Measurements from ENCODE around the gene TSEN15. TPM values are rescaled to one million over a fixed set of nuclear protein-coding genes. Genes with fewer than 3 reads are reported as not detected.

The TSEN15 gene
- total and polyA plus RNA-seq, 2 of the 8 experiments (the other 6 are each of a cell fraction or from before 2014, with no cell fraction given): 23.4 to 31.4 TPM

- H3K79me2 ChIP-seq (ENCODE audit: control insufficient read depth in 1 of 2, insufficient read depth in 2 of 2, low read length in 2 of 2): no peaks in the 10 kb centered on the region
- no peak overlapping the region for H3K4me2 ChIP-seq (ENCODE audit: insufficient read depth in 1 of 2, low read depth in 2 of 2, low read length in 2 of 2)
- H2BK5ac ChIP-seq (ENCODE audit: low read depth, low read length): no peak overlapping the region
- no peak overlapping the region for H3K23ac ChIP-seq (ENCODE audit: insufficient read length)
- DNase-seq (ENCODE audit: low read depth in 1 of 2, low spot score in 2 of 2) (no peak), FAIRE-seq (no peak)
- H3K4me3 ChIP-seq (ENCODE audit: extremely low read depth in 1 of 4, insufficient read depth in 2 of 4, low read depth in 3 of 4, low read length in 4 of 4): no peak overlapping the region
- peaks cover 4 to 12% (median 6%) of the 10 kb centered on the region in 4 experiments for H3K4me1 ChIP-seq (replicated peaks in 1 of 4; ENCODE audit: control insufficient read depth in 3 of 4, insufficient read depth in 4 of 4, low read length in 3 of 4)
- H2BK20ac ChIP-seq (ENCODE audit: low read length): no peak overlapping the region
- no peak overlapping the region for H3K14ac ChIP-seq (ENCODE audit: insufficient read length)
- WGBS, 2 experiments (ENCODE audit: extremely low coverage in 1 of 2, insufficient coverage in 1 of 2, insufficient read length in 1 of 2, insufficient replicate concordance in 2 of 2, low coverage in 1 of 2, low lambda C conversion rate in 2 of 2, missing lambda C conversion rate in 1 of 2): 91% methylated on average over 8 of the region's 8 CpGs; no CpG with 5 or more reads in 1 of the 2 experiments
- no peak overlapping the region for H4K5ac ChIP-seq (ENCODE audit: insufficient read length, low read depth, low read length)
- no peaks in the 10 kb centered on the region for H3K36me3 ChIP-seq (ENCODE audit: control insufficient read depth in 2 of 4, insufficient read depth in 4 of 4, low read length in 3 of 4)
- peaks cover 3% of the 10 kb centered on the region; the same call in 1 of the 2 replicates for H3K23me2 ChIP-seq (ENCODE audit: low read depth, low read length)
- peaks cover 5 to 18% (median 17%) of the 10 kb centered on the region in 4 experiments for H3K27me3 ChIP-seq (replicated peaks in 1 of 4; ENCODE audit: control insufficient read depth in 3 of 4, extremely low read depth in 1 of 4, insufficient read depth in 3 of 4, low read length in 3 of 4)
- peaks cover 0 to 2% of the 10 kb centered on the region in 2 experiments for H4K20me1 ChIP-seq (replicated peaks in 1 of 2; ENCODE audit: control insufficient read depth in 1 of 2, insufficient read depth in 2 of 2, low read length in 2 of 2)
- no peak overlapping the region for H3K9ac ChIP-seq (replicated peaks in 1 of 4; ENCODE audit: extremely low read depth in 1 of 4, low read depth in 3 of 4, low read length in 3 of 4)
- no peak for TF ChIP-seq MAFK (IDR thresholded peaks at IDR 0.05; ENCODE audit: low read depth, low read length)
- TF ChIP-seq JUND (IDR thresholded peaks at IDR 0.05; ENCODE audit: low read length): no peak
- H2BK120ac ChIP-seq (replicated peaks; ENCODE audit: low read depth, low read length): no peak overlapping the region
- H2AK5ac ChIP-seq (ENCODE audit: low read depth, low read length): no peak overlapping the region
- H2BK12ac ChIP-seq (ENCODE audit: low read depth, low read length): no peak overlapping the region
- no peak overlapping the region for H4K8ac ChIP-seq (ENCODE audit: extremely low read depth, insufficient read depth, low read length)
- no peak overlapping the region for H2BK15ac ChIP-seq (ENCODE audit: low read length)
- H2AFZ ChIP-seq (ENCODE audit: low read length): no peak overlapping the region
- no peak overlapping the region for H3K4ac ChIP-seq (replicated peaks; ENCODE audit: insufficient read length, low read depth, low read length)
- CTCF ChIA-PET (ENCODE audit: partially characterized antibody): interaction anchor here (1.0 kb wide), 1 partner anchor 9 kb away, joined by 3 read pairs; no protein-coding TSS in a partner anchor
- POLR2A ChIA-PET (ENCODE audit: partially characterized antibody): interaction anchor here (3.1 kb wide), 1 partner anchor 20 kb away, joined by 8 read pairs; the partner anchor contains the start of gene TSEN15
- no peaks in the 10 kb centered on the region for H3K9me3 ChIP-seq (ENCODE audit: insufficient read depth in 2 of 2, low read depth in 1 of 2, low read length in 1 of 2)
- H3K79me1 ChIP-seq (ENCODE audit: low read depth, low read length): no peaks in the 10 kb centered on the region
- H3K56ac ChIP-seq (replicated peaks; ENCODE audit: insufficient read length, low read depth, low read length): no peak overlapping the region
- H3K27ac ChIP-seq (ENCODE audit: low read depth, low read length): no peak overlapping the region
- H3K18ac ChIP-seq (ENCODE audit: extremely low read depth, low read length): no peak overlapping the region
- no peak overlapping the region for H4K91ac ChIP-seq (replicated peaks; ENCODE audit: insufficient read length, low read length)
Observed at GRCh38 chr1:184031409-184032107, 20.0 kb upstream of the TSEN15 start.

All from H1 (cell line).